A549 (cell line): ENCODE results near the gene TTC8.

ENCODE experiments used
- CHD4 ChIP-seq: fragments of 200-600 bp; sonication (generic); IDR thresholded peaks from 2 replicates; pipeline ENCODE4 v1.6.1; 2016; ENCODE audit warnings: antibody characterized with exemption, mild to moderate bottlenecking, borderline replicate concordance
- CTCF ChIP-seq: fragments of >200 bp; sonication (Bioruptor Twin); formaldehyde crosslinking; IDR thresholded peaks from 3 replicates; pipeline ENCODE4 v1.5.1; 2016
- JUN ChIP-seq, 2 experiments: fragments of >200 bp; sonication (Bioruptor Twin); formaldehyde crosslinking; IDR thresholded peaks; 2 replicates in 1 of 2; 3 replicates in 1 of 2; pipeline ENCODE4 v1.6.1; 2016 to 2017
- MAFK ChIP-seq: fragments of 450-650 bp; IDR thresholded peaks from 2 replicates; pipeline ENCODE4 v1.6.1; 2014; ENCODE audit not compliant: partially characterized antibody
- PBX3 ChIP-seq: IDR thresholded peaks from 2 replicates; pipeline ENCODE4 v1.6.1; 2012
- POLR2A ChIP-seq: IDR thresholded peaks from 2 replicates; pipeline ENCODE4 v1.6.1; 2012; ENCODE audit warnings: mild to moderate bottlenecking, low read length
- RAD21 ChIP-seq, 2 experiments: fragments of >200 bp in 1 of 2; sonication (Bioruptor Twin) in 1 of 2; formaldehyde crosslinking in 1 of 2; IDR thresholded peaks in 1 of 2; conservative IDR thresholded peaks in 1 of 2; 2 replicates in 1 of 2; 3 replicates in 1 of 2; pipeline ENCODE4 v1.6.1; 2012 to 2018; ENCODE audit warnings: inconsistent platforms in 1 of 2
- RCOR1 ChIP-seq: fragments of 150-350 bp; IDR thresholded peaks from 2 replicates; pipeline ENCODE4 v1.6.1; 2014; ENCODE audit warnings: antibody characterized with exemption, low read length, low read depth
- REST ChIP-seq: fragments of 200-600 bp; sonication (generic); IDR thresholded peaks from 2 replicates; pipeline ENCODE4 v1.6.1; 2016; ENCODE audit warnings: antibody characterized with exemption, mild to moderate bottlenecking, moderate library complexity
- RNF2 ChIP-seq: fragments of 200-600 bp; sonication (generic); IDR thresholded peaks from 2 replicates; pipeline ENCODE4 v1.6.1; 2016; ENCODE audit warnings: low read depth, mild to moderate bottlenecking, antibody characterized with exemption, moderate library complexity, borderline replicate concordance

- TF ChIP-seq CTCF (peak; percentile 31; the same call in 2 of the 3 replicates), JUN (IDR thresholded peaks at IDR 0.05) (no peak), CHD4 (no peak), MAFK (no peak), POLR2A (no peak), REST (no peak), RNF2 (no peak), RAD21 (conservative IDR thresholded peaks at IDR 0.05 in 1 of 2, IDR thresholded peaks at IDR 0.05 in 1 of 2) (peak; percentile 66 to 73), PBX3 (no peak), RCOR1 (no peak)
Observed at GRCh38 chr14:88919502-88919901, 95.1 kb downstream of the TTC8 start.
